ENCODE measurements around the gene RRAS2. TPM values are rescaled to one million over a fixed set of nuclear protein-coding genes. Genes with fewer than 3 reads are reported as not detected.
A peak's percentile ranks its signal among the peaks of the same experiment; 100 is the strongest.

RRAS2 gene
- total and polyA plus RNA-seq, 2 donors (not counting 3 experiments of a cell fraction or from before 2014, with no cell fraction given) = 30.1 to 80.5 TPM

DNA sequence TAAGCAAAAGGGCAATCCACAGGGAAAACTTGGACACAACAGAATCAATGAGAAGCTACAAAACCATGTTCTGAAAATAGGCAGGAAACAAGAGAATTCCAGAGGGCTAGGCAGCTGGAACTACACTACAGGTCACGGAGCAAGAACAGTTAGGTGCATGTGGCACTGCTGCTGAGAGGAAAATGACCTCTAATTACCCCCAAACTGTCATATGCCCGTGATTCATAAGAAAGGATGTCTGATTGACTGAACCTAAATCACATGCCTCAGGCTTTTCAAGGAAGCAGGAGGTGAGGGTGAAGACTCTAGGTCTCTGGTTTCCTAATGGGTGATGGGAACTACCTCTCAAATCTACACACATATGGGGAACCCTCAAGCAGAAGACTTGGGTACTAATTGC lies 17.9 kb upstream of the RRAS2 start:
- FAIRE-seq = peak; percentile 81
- H3K9ac ChIP-seq (replicated peaks; ENCODE audit: extremely low read depth, insufficient read depth, low read length) = no peak overlapping the region
- TF ChIP-seq MYC (IDR thresholded peaks at IDR 0.05; ENCODE audit: low read depth, low read length) (no peak), POLR2AphosphoS5 (IDR thresholded peaks at IDR 0.05; ENCODE audit: insufficient read depth, low read depth, low read length) (no peak), GATA2 (IDR thresholded peaks at IDR 0.05; ENCODE audit: insufficient read depth, insufficient read length, low read depth, low read length) (no peak), POLR2A (IDR thresholded peaks at IDR 0.05; ENCODE audit: low read depth, low read length) (no peak), JUN (IDR thresholded peaks at IDR 0.05; ENCODE audit: borderline replicate concordance, insufficient read depth, insufficient read length, low read depth) (no peak), FOS (IDR thresholded peaks at IDR 0.05; ENCODE audit: borderline replicate concordance, insufficient read depth, low read length) (no peak), EZH2 (IDR thresholded peaks at IDR 0.05; ENCODE audit: borderline replicate concordance, low read depth, low read length, severe bottlenecking) (no peak)
- TF ChIP-seq, protein P1, sequence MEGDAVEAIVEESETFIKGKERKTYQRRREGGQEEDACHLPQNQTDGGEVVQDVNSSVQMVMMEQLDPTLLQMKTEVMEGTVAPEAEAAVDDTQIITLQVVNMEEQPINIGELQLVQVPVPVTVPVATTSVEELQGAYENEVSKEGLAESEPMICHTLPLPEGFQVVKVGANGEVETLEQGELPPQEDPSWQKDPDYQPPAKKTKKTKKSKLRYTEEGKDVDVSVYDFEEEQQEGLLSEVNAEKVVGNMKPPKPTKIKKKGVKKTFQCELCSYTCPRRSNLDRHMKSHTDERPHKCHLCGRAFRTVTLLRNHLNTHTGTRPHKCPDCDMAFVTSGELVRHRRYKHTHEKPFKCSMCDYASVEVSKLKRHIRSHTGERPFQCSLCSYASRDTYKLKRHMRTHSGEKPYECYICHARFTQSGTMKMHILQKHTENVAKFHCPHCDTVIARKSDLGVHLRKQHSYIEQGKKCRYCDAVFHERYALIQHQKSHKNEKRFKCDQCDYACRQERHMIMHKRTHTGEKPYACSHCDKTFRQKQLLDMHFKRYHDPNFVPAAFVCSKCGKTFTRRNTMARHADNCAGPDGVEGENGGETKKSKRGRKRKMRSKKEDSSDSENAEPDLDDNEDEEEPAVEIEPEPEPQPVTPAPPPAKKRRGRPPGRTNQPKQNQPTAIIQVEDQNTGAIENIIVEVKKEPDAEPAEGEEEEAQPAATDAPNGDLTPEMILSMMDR (IDR thresholded peaks at IDR 0.05; ENCODE audit: extremely low read depth in 1 of 2, insufficient read depth in 1 of 2, low read depth in 1 of 2, low read length in 2 of 2) = no peak
- TF ChIP-seq, protein P2, sequence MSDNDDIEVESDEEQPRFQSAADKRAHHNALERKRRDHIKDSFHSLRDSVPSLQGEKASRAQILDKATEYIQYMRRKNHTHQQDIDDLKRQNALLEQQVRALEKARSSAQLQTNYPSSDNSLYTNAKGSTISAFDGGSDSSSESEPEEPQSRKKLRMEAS (IDR thresholded peaks at IDR 0.05; ENCODE audit: insufficient read depth, insufficient read length) = no peak
- peak; percentile 30 for DNase-seq (ENCODE audit: low read depth, low spot score)
- CTCF ChIA-PET = interaction anchor here (1.0 to 4.4 kb wide), 8 partner anchors 10 to 78 kb away, joined by 3 to 31 read pairs (median 4); no protein-coding TSS in a partner anchor
- H3K36me3 ChIP-seq (ENCODE audit: control insufficient read depth in 2 of 2, extremely low read depth in 1 of 2, insufficient read depth in 2 of 2, low read length in 2 of 2) = no peaks in the 10 kb centered on the region
- no peaks in the 10 kb centered on the region for H3K9me3 ChIP-seq (replicated peaks; ENCODE audit: control insufficient read depth, insufficient read depth, low read length)
- H3K27ac ChIP-seq (ENCODE audit: insufficient read depth, low read depth, low read length) = no peak overlapping the region
- peaks cover 12% of the 10 kb centered on the region for H3K4me1 ChIP-seq (ENCODE audit: control insufficient read depth, extremely low read depth, insufficient read depth, low read length)
- intact Hi-C loops (cut with micrococcal nuclease) = loop anchor here (2.0 kb wide), 1 partner anchor 18 kb away; the partner anchor contains the start of gene RRAS2
- no peak overlapping the region for H3K4me2 ChIP-seq (ENCODE audit: insufficient read depth, low read length)
- BruUV-seq (replicated peaks) = no TSS peak
- H3K9me1 ChIP-seq (replicated peaks; ENCODE audit: control insufficient read depth, extremely low read depth, insufficient read depth, low read length) = no peaks in the 10 kb centered on the region
- no peak overlapping the region for H3K4me3 ChIP-seq (replicated peaks in 1 of 3; ENCODE audit: insufficient read depth in 1 of 3, low read depth in 1 of 3, low read length in 3 of 3)
- POLR2A ChIA-PET = interaction anchor here (1.1 kb wide), 1 partner anchor 10 kb away, joined by 3 read pairs; no protein-coding TSS in a partner anchor
- H4K20me1 ChIP-seq (replicated peaks; ENCODE audit: control insufficient read depth, extremely low read depth, insufficient read depth, low read length) = no peaks in the 10 kb centered on the region
- H2AFZ ChIP-seq (ENCODE audit: low read depth, low read length) = no peak overlapping the region
- dilution Hi-C loops (cut with MboI; ENCODE audit: extremely low pct_ligation_motif_present, low sequenced_read_pairs) = no loop called here
- H3K27me3 ChIP-seq (ENCODE audit: control insufficient read depth in 2 of 2, insufficient read depth in 2 of 2, low read length in 2 of 2) = no peaks in the 10 kb centered on the region
- H3K79me2 ChIP-seq (ENCODE audit: control insufficient read depth, insufficient read depth, low read length) = no peaks in the 10 kb centered on the region

Data from endothelial cell of umbilical vein (primary cell).